DOHH2 (cell line): ENCODE data around the gene DAAM1.

Experiments
- EZH2phosphoT487 ChIP-seq: fragments of 200-600 bp; sonication (generic); IDR thresholded peaks from 2 replicates; pipeline ENCODE4 v1.6.1; 2017; ENCODE audit warnings: borderline replicate concordance, mild to moderate bottlenecking, antibody characterized with exemption, low read length, moderate library complexity, mixed read lengths
- TF ChIP-seq, protein P1 (sequence below): fragments of 200-600 bp; sonication (generic); IDR thresholded peaks from one replicate; pipeline ENCODE4 v1.5.1; 2014; ENCODE audit warnings: antibody characterized with exemption, mild to moderate bottlenecking, low read depth, low read length; ENCODE audit not compliant: poor library complexity, severe bottlenecking

- TF ChIP-seq, protein P1, sequence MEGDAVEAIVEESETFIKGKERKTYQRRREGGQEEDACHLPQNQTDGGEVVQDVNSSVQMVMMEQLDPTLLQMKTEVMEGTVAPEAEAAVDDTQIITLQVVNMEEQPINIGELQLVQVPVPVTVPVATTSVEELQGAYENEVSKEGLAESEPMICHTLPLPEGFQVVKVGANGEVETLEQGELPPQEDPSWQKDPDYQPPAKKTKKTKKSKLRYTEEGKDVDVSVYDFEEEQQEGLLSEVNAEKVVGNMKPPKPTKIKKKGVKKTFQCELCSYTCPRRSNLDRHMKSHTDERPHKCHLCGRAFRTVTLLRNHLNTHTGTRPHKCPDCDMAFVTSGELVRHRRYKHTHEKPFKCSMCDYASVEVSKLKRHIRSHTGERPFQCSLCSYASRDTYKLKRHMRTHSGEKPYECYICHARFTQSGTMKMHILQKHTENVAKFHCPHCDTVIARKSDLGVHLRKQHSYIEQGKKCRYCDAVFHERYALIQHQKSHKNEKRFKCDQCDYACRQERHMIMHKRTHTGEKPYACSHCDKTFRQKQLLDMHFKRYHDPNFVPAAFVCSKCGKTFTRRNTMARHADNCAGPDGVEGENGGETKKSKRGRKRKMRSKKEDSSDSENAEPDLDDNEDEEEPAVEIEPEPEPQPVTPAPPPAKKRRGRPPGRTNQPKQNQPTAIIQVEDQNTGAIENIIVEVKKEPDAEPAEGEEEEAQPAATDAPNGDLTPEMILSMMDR, result no peak
- TF ChIP-seq EZH2phosphoT487, result no peak
Measured at GRCh38 chr14:59362513-59362912, 174.0 kb downstream of the DAAM1 start.
